ENCODE measurements around the gene WIPF1.
A peak's percentile ranks its signal among the peaks of the same experiment; 100 is the strongest.

Gene WIPF1

GRCh38 chr2:174580951-174581350, 16.7 kb downstream of the WIPF1 start:
- peaks cover 90% of the 10 kb centered on the region for H3K36me3 Mint-ChIP-seq (ENCODE audit: low read depth)
- H3K27me3 Mint-ChIP-seq, result no peaks in the 10 kb centered on the region
- no peak overlapping the region for H3K4me3 Mint-ChIP-seq
- no peaks in the 10 kb centered on the region for H3K9me3 Mint-ChIP-seq
- H3K4me1 Mint-ChIP-seq (ENCODE audit: low read depth), result peaks cover 79% of the 10 kb centered on the region
- peak overlapping the region; percentile 89 for H3K27ac Mint-ChIP-seq

- H3K36me3 Mint-ChIP-seq (ENCODE audit: low read depth), result peaks cover 90% of the 10 kb centered on the region
- H3K9me3 Mint-ChIP-seq, result no peaks in the 10 kb centered on the region
- H3K4me3 Mint-ChIP-seq, result no peak overlapping the region
- peaks cover 70% of the 10 kb centered on the region for H3K4me1 Mint-ChIP-seq (ENCODE audit: low read depth)
- H3K27me3 Mint-ChIP-seq, result no peaks in the 10 kb centered on the region
- peak overlapping the region; percentile 45 for H3K27ac Mint-ChIP-seq
These were observed 19.5 kb downstream of the WIPF1 start for GRCh38 chr2:174577967-174578589.

- Mint-ChIP-seq H3K9me3 (no peaks in the 10 kb centered on the region), H3K27me3 (no peaks in the 10 kb centered on the region), H3K4me3 (no peak overlapping the region), H3K36me3 (ENCODE audit: low read depth) (peaks cover 86% of the 10 kb centered on the region), H3K27ac (peak overlapping the region; percentile 58), H3K4me1 (ENCODE audit: low read depth) (peaks cover 62% of the 10 kb centered on the region)
These were observed 22.4 kb downstream of the WIPF1 start for GRCh38 chr2:174575124-174575776.

GRCh38 chr2:174574657-174575056, 22.9 kb downstream of the WIPF1 start:
- H3K4me1 Mint-ChIP-seq (ENCODE audit: low read depth), result peaks cover 63% of the 10 kb centered on the region
- peaks cover 88% of the 10 kb centered on the region for H3K36me3 Mint-ChIP-seq (ENCODE audit: low read depth)
- no peak overlapping the region for H3K4me3 Mint-ChIP-seq
- no peaks in the 10 kb centered on the region for H3K9me3 Mint-ChIP-seq
- no peaks in the 10 kb centered on the region for H3K27me3 Mint-ChIP-seq
- H3K27ac Mint-ChIP-seq, result peak overlapping the region; percentile 58

- H3K4me1 Mint-ChIP-seq (ENCODE audit: low read depth), result peaks cover 64% of the 10 kb centered on the region
- H3K27me3 Mint-ChIP-seq, result no peaks in the 10 kb centered on the region
- no peak overlapping the region for H3K4me3 Mint-ChIP-seq
- no peaks in the 10 kb centered on the region for H3K9me3 Mint-ChIP-seq
- H3K27ac Mint-ChIP-seq, result peak overlapping the region; percentile 79
- H3K36me3 Mint-ChIP-seq (ENCODE audit: low read depth), result peaks cover 90% of the 10 kb centered on the region
These were observed 24.0 kb downstream of the WIPF1 start for GRCh38 chr2:174573621-174574081.

- Mint-ChIP-seq H3K36me3 (ENCODE audit: low read depth) (peaks cover 90% of the 10 kb centered on the region), H3K27ac (peak overlapping the region; percentile 60)
These were observed 25.0 kb downstream of the WIPF1 start for GRCh38 chr2:174572556-174572955.

GRCh38 chr2:174571669-174572323, 25.8 kb downstream of the WIPF1 start:
- peaks cover 60% of the 10 kb centered on the region for H3K4me1 Mint-ChIP-seq (ENCODE audit: low read depth)
- H3K27ac Mint-ChIP-seq, result peak overlapping the region; percentile 34
- H3K9me3 Mint-ChIP-seq, result no peaks in the 10 kb centered on the region
- H3K36me3 Mint-ChIP-seq (ENCODE audit: low read depth), result peaks cover 90% of the 10 kb centered on the region
- no peak overlapping the region for H3K4me3 Mint-ChIP-seq
- no peaks in the 10 kb centered on the region for H3K27me3 Mint-ChIP-seq

More at GRCh38 chr2:174572556-174572955, 25.0 kb downstream of the WIPF1 start:
- Mint-ChIP-seq H3K9me3 (no peaks in the 10 kb centered on the region), H3K27me3 (no peaks in the 10 kb centered on the region), H3K4me3 (no peak overlapping the region), H3K4me1 (ENCODE audit: low read depth) (peaks cover 60% of the 10 kb centered on the region)

- peaks cover 90% of the 10 kb centered on the region for H3K36me3 Mint-ChIP-seq (ENCODE audit: low read depth)
- peak overlapping the region; percentile 78 for H3K27ac Mint-ChIP-seq
- H3K4me1 Mint-ChIP-seq (ENCODE audit: low read depth), result peaks cover 60% of the 10 kb centered on the region
- H3K27me3 Mint-ChIP-seq, result no peaks in the 10 kb centered on the region
- H3K9me3 Mint-ChIP-seq, result no peaks in the 10 kb centered on the region
- no peak overlapping the region for H3K4me3 Mint-ChIP-seq
These were observed 27.2 kb downstream of the WIPF1 start for GRCh38 chr2:174570318-174570958.

GRCh38 chr2:174569678-174570077, 27.9 kb downstream of the WIPF1 start:
- no peaks in the 10 kb centered on the region for H3K9me3 Mint-ChIP-seq
- H3K27ac Mint-ChIP-seq, result peak overlapping the region; percentile 78
- no peaks in the 10 kb centered on the region for H3K27me3 Mint-ChIP-seq
- peaks cover 87% of the 10 kb centered on the region for H3K36me3 Mint-ChIP-seq (ENCODE audit: low read depth)
- peaks cover 58% of the 10 kb centered on the region for H3K4me1 Mint-ChIP-seq (ENCODE audit: low read depth)
- no peak overlapping the region for H3K4me3 Mint-ChIP-seq

GRCh38 chr2:174568425-174568824, 29.2 kb downstream of the WIPF1 start:
- Mint-ChIP-seq H3K9me3 (no peaks in the 10 kb centered on the region), H3K36me3 (ENCODE audit: low read depth) (peaks cover 80% of the 10 kb centered on the region), H3K4me1 (ENCODE audit: low read depth) (peaks cover 46% of the 10 kb centered on the region), H3K4me3 (no peak overlapping the region), H3K27ac (peak overlapping the region; percentile 52), H3K27me3 (no peaks in the 10 kb centered on the region)

- Mint-ChIP-seq H3K27me3 (no peaks in the 10 kb centered on the region), H3K36me3 (ENCODE audit: low read depth) (peaks cover 83% of the 10 kb centered on the region), H3K4me1 (ENCODE audit: low read depth) (peaks cover 45% of the 10 kb centered on the region), H3K9me3 (no peaks in the 10 kb centered on the region), H3K4me3 (no peak overlapping the region), H3K27ac (peak overlapping the region; percentile 76)
These were observed 30.7 kb downstream of the WIPF1 start for GRCh38 chr2:174566871-174567270.

- no peak overlapping the region for H3K27ac Mint-ChIP-seq
- peaks cover 31% of the 10 kb centered on the region for H3K4me1 Mint-ChIP-seq (ENCODE audit: low read depth)
- no peaks in the 10 kb centered on the region for H3K9me3 Mint-ChIP-seq
- no peak overlapping the region for H3K4me3 Mint-ChIP-seq
- peaks cover 75% of the 10 kb centered on the region for H3K36me3 Mint-ChIP-seq (ENCODE audit: low read depth)
- H3K27me3 Mint-ChIP-seq, result no peaks in the 10 kb centered on the region
These were observed 33.9 kb downstream of the WIPF1 start for GRCh38 chr2:174563530-174564282.

- no peaks in the 10 kb centered on the region for H3K27me3 Mint-ChIP-seq
- H3K36me3 Mint-ChIP-seq (ENCODE audit: low read depth), result peaks cover 58% of the 10 kb centered on the region
- no peak overlapping the region for H3K27ac Mint-ChIP-seq
- H3K9me3 Mint-ChIP-seq, result no peaks in the 10 kb centered on the region
- H3K4me1 Mint-ChIP-seq (ENCODE audit: low read depth), result peaks cover 25% of the 10 kb centered on the region
- no peak overlapping the region for H3K4me3 Mint-ChIP-seq
These were observed 35.6 kb downstream of the WIPF1 start for GRCh38 chr2:174561972-174562370.

GRCh38 chr2:174561283-174561971, 36.2 kb downstream of the WIPF1 start:
- Mint-ChIP-seq H3K9me3 (no peaks in the 10 kb centered on the region), H3K27ac (peak overlapping the region; percentile 39), H3K27me3 (no peaks in the 10 kb centered on the region), H3K4me1 (ENCODE audit: low read depth) (peaks cover 25% of the 10 kb centered on the region), H3K4me3 (no peak overlapping the region), H3K36me3 (ENCODE audit: low read depth) (peaks cover 52% of the 10 kb centered on the region)
